ENCODE data around the gene DIAPH1. TPM values are rescaled to one million over a fixed set of nuclear protein-coding genes. Genes with fewer than 3 reads are reported as not detected.

DIAPH1 gene
- polyA plus RNA-seq, 10 donors: 24.3 to 34.3 (median 27.6) TPM

DNA sequence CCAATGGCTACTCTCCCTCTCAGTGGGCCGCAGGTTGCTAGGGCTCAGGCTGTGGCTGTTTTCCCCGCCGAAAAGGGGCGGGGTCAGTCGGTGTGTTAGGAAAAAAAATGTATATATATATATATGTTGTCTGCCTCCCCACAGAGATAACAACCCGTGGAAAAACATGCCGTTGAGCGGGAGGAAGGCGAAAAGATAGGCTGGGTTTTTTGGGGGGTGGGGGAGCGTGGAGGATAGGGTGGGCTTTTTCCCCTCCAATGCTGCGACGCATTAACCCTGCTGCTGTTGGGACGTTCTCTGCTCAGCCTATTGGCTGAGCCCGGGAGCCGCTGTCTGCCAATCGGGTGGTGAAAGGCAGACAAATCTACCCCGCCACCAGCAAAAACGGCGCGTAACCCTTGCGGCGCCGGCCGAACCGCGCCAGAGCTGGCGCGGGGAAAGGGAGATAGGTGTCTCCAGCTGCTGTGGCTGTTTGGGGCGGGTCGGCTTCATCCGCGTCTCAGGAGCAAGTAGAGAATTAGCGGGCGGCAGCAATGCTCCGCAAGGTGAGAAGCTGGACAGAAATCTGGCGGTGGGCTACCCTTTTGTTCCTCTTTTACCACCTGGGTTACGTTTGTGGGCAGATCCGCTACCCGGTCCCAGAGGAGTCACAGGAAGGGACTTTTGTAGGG lies 134.0 kb downstream of the DIAPH1 start, which contains the start of gene PCDHGC4:
PCDHGC4 (plus strand) TSS at position 390 of the 671 bp plus-strand sequence; CDS start at position 534, 144 bp downstream.
- peak in 1 of 3 donors; percentile 73 for DNase-seq

DNA sequence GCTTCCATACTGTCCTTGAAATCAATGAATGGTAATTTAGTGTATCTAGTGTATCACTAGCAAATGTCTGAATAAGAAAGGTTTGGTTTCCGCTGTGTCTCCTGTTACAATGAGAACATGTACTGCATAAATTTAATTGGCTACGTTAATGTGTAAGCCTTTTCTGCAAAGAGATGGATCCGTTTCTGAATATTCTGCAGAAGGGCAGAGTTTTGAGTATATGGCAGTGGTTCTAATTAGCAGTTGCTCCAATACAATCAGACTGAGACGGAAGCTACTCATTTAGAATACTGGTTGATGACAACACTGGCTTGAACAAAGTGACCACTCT lies 134.5 kb downstream of the DIAPH1 start:
- no peak for DNase-seq

DNA sequence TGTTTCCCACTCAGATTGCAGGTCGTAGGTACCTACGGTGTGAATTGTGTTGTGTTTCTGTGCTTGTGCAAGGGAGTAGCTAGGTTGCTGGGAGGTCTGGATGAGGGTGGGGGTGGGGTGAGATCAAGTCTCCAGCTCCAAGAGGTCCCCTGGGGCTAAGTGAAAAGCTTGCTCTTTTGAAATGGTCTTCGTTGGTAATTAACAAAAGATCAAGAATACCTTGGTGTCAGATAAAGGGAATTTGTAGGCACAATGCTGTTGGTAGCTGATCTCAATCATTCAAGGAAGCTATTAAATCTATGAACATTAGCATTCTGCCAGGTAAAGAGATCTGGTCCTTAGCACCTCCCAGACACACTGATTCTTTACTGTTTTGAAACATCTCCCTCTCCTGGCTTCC lies 134.9 kb downstream of the DIAPH1 start:
- DNase-seq: no peak

DNA sequence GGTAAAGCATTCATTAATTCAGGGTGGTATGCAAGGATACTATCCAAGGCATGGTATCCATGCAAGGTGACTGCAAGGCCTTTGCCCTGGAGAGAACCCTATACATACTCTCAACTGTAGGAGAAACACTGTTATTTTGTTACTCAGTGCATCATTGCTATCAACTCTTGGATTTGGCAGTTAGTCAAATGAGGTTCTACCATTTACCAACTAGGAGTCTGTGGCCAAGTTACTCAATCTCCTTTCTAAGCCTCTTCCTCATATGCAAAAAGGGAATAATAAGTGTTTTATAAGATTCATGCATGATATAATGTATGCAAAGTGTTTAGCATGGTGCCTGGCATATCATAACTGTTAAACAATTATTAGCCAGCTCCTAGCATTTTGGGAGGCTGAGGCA lies 139.0 kb downstream of the DIAPH1 start:
- DNase-seq: no peak

DNA sequence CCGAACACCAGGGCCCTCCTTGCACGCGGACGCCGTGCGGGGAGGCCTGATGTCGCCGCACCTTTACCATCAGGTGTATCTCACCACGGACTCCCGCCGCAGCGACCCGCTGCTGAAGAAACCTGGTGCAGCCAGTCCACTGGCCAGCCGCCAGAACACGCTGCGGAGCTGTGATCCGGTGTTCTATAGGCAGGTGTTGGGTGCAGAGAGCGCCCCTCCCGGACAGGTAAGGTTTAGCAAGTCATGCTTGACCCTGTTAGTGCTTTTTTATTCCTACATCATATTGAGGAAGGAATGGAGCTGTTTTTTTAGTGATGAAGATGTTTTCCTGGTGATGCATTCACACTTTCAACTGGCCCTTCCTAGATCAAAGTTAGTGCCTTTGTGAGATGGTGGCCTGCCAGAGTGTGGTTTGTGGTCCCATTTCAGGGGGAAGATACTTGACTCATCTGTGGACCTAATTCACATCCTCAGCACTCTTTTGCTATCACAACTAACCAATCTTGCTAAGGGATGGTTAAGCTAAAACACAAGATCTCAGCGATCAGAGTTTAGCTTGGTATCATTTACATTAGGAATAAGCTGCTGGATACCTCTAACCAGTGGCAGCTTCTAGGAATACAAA lies 140.4 kb downstream of the DIAPH1 start:
- DNase-seq: no peak

DNA sequence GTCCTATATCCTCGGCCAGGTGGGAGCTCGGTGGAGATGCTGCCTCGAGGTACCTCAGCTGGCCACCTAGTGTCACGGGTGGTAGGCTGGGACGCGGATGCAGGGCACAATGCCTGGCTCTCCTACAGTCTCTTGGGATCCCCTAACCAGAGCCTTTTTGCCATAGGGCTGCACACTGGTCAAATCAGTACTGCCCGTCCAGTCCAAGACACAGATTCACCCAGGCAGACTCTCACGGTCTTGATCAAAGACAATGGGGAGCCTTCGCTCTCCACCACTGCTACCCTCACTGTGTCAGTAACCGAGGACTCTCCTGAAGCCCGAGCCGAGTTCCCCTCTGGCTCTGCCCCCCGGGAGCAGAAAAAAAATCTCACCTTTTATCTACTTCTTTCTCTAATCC lies 141.0 kb downstream of the DIAPH1 start:
- DNase-seq: no peak

DNA sequence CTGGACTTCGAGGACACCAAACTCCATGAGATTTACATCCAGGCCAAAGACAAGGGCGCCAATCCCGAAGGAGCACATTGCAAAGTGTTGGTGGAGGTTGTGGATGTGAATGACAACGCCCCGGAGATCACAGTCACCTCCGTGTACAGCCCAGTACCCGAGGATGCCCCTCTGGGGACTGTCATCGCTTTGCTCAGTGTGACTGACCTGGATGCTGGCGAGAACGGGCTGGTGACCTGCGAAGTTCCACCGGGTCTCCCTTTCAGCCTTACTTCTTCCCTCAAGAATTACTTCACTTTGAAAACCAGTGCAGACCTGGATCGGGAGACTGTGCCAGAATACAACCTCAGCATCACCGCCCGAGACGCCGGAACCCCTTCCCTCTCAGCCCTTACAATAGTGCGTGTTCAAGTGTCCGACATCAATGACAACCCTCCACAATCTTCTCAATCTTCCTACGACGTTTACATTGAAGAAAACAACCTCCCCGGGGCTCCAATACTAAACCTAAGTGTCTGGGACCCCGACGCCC lies 141.7 kb downstream of the DIAPH1 start:
- peak in 1 of 3 donors; percentile 62 for DNase-seq

DNA sequence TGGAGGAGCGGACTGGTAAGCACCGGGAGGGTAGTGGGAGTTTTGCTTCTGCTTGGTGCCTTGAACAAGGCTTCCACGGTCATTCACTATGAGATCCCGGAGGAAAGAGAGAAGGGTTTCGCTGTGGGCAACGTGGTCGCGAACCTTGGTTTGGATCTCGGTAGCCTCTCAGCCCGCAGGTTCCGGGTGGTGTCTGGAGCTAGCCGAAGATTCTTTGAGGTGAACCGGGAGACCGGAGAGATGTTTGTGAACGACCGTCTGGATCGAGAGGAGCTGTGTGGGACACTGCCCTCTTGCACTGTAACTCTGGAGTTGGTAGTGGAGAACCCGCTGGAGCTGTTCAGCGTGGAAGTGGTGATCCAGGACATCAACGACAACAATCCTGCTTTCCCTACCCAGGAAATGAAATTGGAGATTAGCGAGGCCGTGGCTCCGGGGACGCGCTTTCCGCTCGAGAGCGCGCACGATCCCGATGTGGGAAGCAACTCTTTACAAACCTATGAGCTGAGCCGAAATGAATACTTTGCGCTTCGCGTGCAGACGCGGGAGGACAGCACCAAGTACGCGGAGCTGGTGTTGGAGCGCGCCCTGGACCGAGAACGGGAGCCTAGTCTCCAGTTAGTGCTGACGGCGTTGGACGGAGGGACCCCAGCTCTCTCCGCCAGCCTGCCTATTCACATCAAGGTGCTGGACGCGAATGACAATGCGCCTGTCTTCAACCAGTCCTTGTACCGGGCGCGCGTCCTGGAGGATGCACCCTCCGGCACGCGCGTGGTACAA lies 142.5 kb downstream of the DIAPH1 start:
- DNase-seq: peak; percentile 80 to 97 (median 93)

DNA sequence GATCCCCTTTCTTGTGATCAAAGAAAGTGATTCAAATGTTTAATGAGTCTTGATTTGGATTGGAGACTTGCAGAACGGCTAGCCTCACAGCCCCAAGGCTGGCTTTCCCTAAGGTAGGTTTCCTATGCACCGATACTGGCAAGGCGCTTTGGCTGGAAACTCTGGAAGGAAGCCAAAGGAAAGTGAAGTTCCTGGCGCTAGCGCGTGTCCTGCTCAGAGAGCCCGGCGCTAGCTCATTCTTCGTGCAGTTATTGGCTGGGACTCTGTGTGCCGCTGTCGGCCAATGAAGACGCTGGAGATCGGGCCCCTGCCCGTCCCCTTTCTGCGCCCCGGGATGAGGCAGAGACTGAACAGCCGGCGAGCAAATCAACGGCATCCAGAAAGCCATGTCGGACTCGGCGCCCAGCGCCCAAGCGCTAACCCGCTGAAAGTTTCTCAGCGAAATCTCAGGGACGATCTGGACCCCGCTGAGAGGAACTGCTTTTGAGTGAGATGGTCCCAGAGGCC lies 143.1 kb downstream of the DIAPH1 start, which contains the start of gene PCDHGC3:
PCDHGC3 (plus strand) TSS at position 342 of the 507 bp plus-strand sequence; CDS start at position 493, 151 bp downstream.
- DNase-seq: peak; percentile 94 to 97 (median 96)

DNA sequence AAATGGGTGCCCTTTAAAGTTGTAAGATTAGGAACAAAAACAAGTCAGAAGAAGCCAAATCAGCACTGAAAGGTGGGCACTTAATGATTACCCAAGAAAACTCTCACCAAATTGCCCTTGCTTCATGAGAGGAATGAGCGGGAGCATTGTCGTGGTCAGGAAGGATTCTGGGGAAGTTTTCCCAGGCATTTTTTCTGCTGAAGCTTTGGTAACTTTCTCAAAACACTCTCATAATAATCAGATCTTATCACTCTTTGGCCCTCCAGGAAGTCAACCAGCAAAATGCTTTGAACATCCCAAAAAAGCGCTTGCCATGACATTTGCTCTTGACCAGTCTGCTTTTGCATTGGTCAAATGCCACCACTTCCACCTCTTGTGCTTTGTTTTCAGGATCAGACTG lies 153.4 kb downstream of the DIAPH1 start:
- no peak for DNase-seq

Other genes with a start within 250 kb of the DIAPH1 start
- 1 to 10 TPM in 9 of 10 donors, under 1 TPM in 1; 0.99 to 1.7 (median 1.4) TPM for gene PCDHGB3, start 248.8 kb downstream of the DIAPH1 start, polyA plus RNA-seq (ENCODE audit: insufficient read length in 10 of 10)
- gene PCDHGA6, start 245.1 kb downstream of the DIAPH1 start, polyA plus RNA-seq (ENCODE audit: insufficient read length in 10 of 10): 1 to 10 TPM; 2.4 to 5.4 (median 3.4) TPM
- gene PCDHGA7, start 236.3 kb downstream of the DIAPH1 start, polyA plus RNA-seq (ENCODE audit: insufficient read length in 10 of 10): 1 to 10 TPM; 1.2 to 2.0 (median 1.4) TPM
- 1 to 10 TPM; 1.7 to 3.9 (median 2.5) TPM for gene PCDHGB4, start 231.3 kb downstream of the DIAPH1 start, polyA plus RNA-seq (ENCODE audit: insufficient read length in 10 of 10)
- under 1 TPM; 0.43 to 0.83 (median 0.57) TPM for gene PCDHGA8, start 226.4 kb downstream of the DIAPH1 start, polyA plus RNA-seq (ENCODE audit: insufficient read length in 10 of 10)
- 1 to 10 TPM; 2.5 to 7.0 (median 4.1) TPM for gene PCDHGB5, start 221.1 kb downstream of the DIAPH1 start, polyA plus RNA-seq (ENCODE audit: insufficient read length in 10 of 10)
- 1 to 10 TPM; 3.4 to 5.3 (median 3.8) TPM for gene PCDHGA9, start 216.2 kb downstream of the DIAPH1 start, polyA plus RNA-seq (ENCODE audit: insufficient read length in 10 of 10)
- gene PCDHGB6, start 211.0 kb downstream of the DIAPH1 start, polyA plus RNA-seq (ENCODE audit: insufficient read length in 10 of 10): 1 to 10 TPM; 2.7 to 6.8 (median 4.3) TPM
- 1 to 10 TPM; 1.2 to 2.8 (median 1.8) TPM for gene PCDHGA10, start 206.0 kb downstream of the DIAPH1 start, polyA plus RNA-seq (ENCODE audit: insufficient read length in 10 of 10)
- 10 to 100 TPM in 1 of 10 donors, 1 to 10 TPM in 9; 7.4 to 11.7 (median 8.2) TPM for gene PCDHGB7, start 201.3 kb downstream of the DIAPH1 start, polyA plus RNA-seq (ENCODE audit: insufficient read length in 10 of 10)
- gene PCDHGA11, start 197.9 kb downstream of the DIAPH1 start, polyA plus RNA-seq (ENCODE audit: insufficient read length in 10 of 10): 1 to 10 TPM; 2.9 to 4.8 (median 3.3) TPM
- 1 to 10 TPM; 1.2 to 3.1 (median 2.3) TPM for gene PCDHGA12, start 188.5 kb downstream of the DIAPH1 start, polyA plus RNA-seq (ENCODE audit: insufficient read length in 10 of 10)
- 100 to 1,000 TPM in 8 of 10 donors, 10 to 100 TPM in 2; 95.8 to 177 (median 115) TPM for gene PCDHGC3, start 143.0 kb downstream of the DIAPH1 start, polyA plus RNA-seq (ENCODE audit: insufficient read length in 10 of 10)
- gene PCDHGC4, start 134.0 kb downstream of the DIAPH1 start, polyA plus RNA-seq (ENCODE audit: insufficient read length in 10 of 10): 1 to 10 TPM in 9 of 10 donors, under 1 TPM in 1; 0.93 to 2.2 (median 1.6) TPM
- 1 to 10 TPM in 1 of 10 donors, under 1 TPM in 9; 0.25 to 1.4 (median 0.44) TPM for gene PCDHGC5, start 129.9 kb downstream of the DIAPH1 start, polyA plus RNA-seq (ENCODE audit: insufficient read length in 10 of 10)
- gene HDAC3, start 17.8 kb upstream of the DIAPH1 start, polyA plus RNA-seq (ENCODE audit: insufficient read length in 10 of 10): 10 to 100 TPM; 42.3 to 60.5 (median 55.2) TPM
- under 1 TPM; 0.19 to 0.90 (median 0.23) TPM for gene RELL2, start 18.0 kb upstream of the DIAPH1 start, polyA plus RNA-seq (ENCODE audit: insufficient read length in 10 of 10)
- 10 to 100 TPM in 2 of 10 donors, 1 to 10 TPM in 8; 3.6 to 11.5 (median 8.0) TPM for gene FCHSD1, start 32.4 kb upstream of the DIAPH1 start, polyA plus RNA-seq (ENCODE audit: insufficient read length in 10 of 10)
- 10 to 100 TPM; 10.0 to 18.3 (median 14.4) TPM for gene ARAP3, start 63.2 kb upstream of the DIAPH1 start, polyA plus RNA-seq (ENCODE audit: insufficient read length in 10 of 10)

All from muscle of back (tissue), 11 donors.